HepG2 (cell line): ENCODE data around the gene BICRA. TPM values are rescaled to one million over a fixed set of nuclear protein-coding genes. Genes with fewer than 3 reads are reported as not detected.
A peak's percentile ranks its signal among the peaks of the same experiment; 100 is the strongest.

Experiments used
- GATAD2A ChIP-seq: IDR thresholded peaks from 2 replicates; pipeline ENCODE4 v1.6.1; 2016
- HCFC1 ChIP-seq: fragments of 150-350 bp; IDR thresholded peaks from 2 replicates; pipeline ENCODE4 v1.6.1; 2014; ENCODE audit warnings: low read depth, low read length
- HMG20B ChIP-seq: conservative IDR thresholded peaks from 2 replicates; pipeline ENCODE4 v1.6.1; 2016; ENCODE audit warnings: missing genetic modification reagents, missing compliant biosample characterization
- ISL2 ChIP-seq: sonication (generic); formaldehyde crosslinking; IDR thresholded peaks from 2 replicates; pipeline ENCODE4 v1.5.0; 2020; ENCODE audit warnings: missing genetic modification reagents
- KLF15 ChIP-seq: sonication (generic); formaldehyde crosslinking; IDR thresholded peaks from 2 replicates; pipeline ENCODE4 v1.8.1; 2023; ENCODE audit warnings: borderline replicate concordance, mild to moderate bottlenecking, inconsistent platforms, missing genetic modification reagents, mixed read lengths
- MLXIP ChIP-seq: sonication (generic); formaldehyde crosslinking; IDR thresholded peaks from 2 replicates; pipeline ENCODE4 v1.9.0; 2021; ENCODE audit warnings: missing genetic modification reagents, borderline replicate concordance
- SAFB2 ChIP-seq: sonication (generic); formaldehyde crosslinking; IDR thresholded peaks from 2 replicates; pipeline ENCODE4 v1.5.1; 2020; ENCODE audit warnings: missing genetic modification reagents, low read depth, mild to moderate bottlenecking, borderline replicate concordance
- STAT5B ChIP-seq: sonication (generic); formaldehyde crosslinking; IDR thresholded peaks from 2 replicates; pipeline ENCODE4 v1.4.0; 2020; ENCODE audit warnings: missing genetic modification reagents
- SYNCRIP ChIP-seq: fragments of 200-400 bp; formaldehyde crosslinking; IDR thresholded peaks from 2 replicates; pipeline ENCODE4 v1.6.1; 2018; ENCODE audit warnings: mild to moderate bottlenecking, low read depth, low read length; ENCODE audit not compliant: insufficient read depth
- ZNF335 ChIP-seq: sonication (generic); formaldehyde crosslinking; IDR thresholded peaks from 2 replicates; pipeline ENCODE4 v1.4.0; 2020; ENCODE audit warnings: missing genetic modification reagents
- ZNF556 ChIP-seq: sonication (generic); formaldehyde crosslinking; IDR thresholded peaks from 2 replicates; pipeline ENCODE4 v1.4.0; 2020; ENCODE audit warnings: mild to moderate bottlenecking, missing genetic modification reagents, borderline replicate concordance
- ZNF749 ChIP-seq: sonication (generic); formaldehyde crosslinking; IDR thresholded peaks from 2 replicates; pipeline ENCODE4 v1.8.0; 2022; ENCODE audit warnings: mild to moderate bottlenecking, missing genetic modification reagents, moderate library complexity, borderline replicate concordance
- ZNF792 ChIP-seq: IDR thresholded peaks from 2 replicates; pipeline ENCODE4 v1.6.1; 2016
- ZNF816 ChIP-seq: sonication (generic); formaldehyde crosslinking; IDR thresholded peaks from 2 replicates; pipeline ENCODE4 v1.8.0; 2022; ENCODE audit warnings: missing genetic modification reagents, mild to moderate bottlenecking, borderline replicate concordance
- ZNF83 ChIP-seq: sonication (generic); formaldehyde crosslinking; IDR thresholded peaks from 2 replicates; pipeline ENCODE4 v1.4.0; 2020; ENCODE audit warnings: missing genetic modification reagents, mild to moderate bottlenecking, borderline replicate concordance
- ZSCAN9 ChIP-seq: IDR thresholded peaks from 2 replicates; pipeline ENCODE4 v1.6.1; 2016; ENCODE audit warnings: borderline replicate concordance
- polyA plus RNA-seq, 8 experiments: library from polyadenylated mRNA; depleted of rRNA in 3 of 8; stranded (reverse) in 7 of 8; unstranded in 1 of 8; fragments of >200 nt; fragmentation: Illumina TruSeq in 4 of 8; extraction: Trizol in 4 of 8; gene quantifications; 2 replicates each; pipeline versions ENCODE4 v1.2.1 to v1.2.3, GENCODE V29; 2011 to 2016; ENCODE audit warnings: low read depth in 4 of 8, missing spikeins in 1 of 8, mixed read lengths in 1 of 8; ENCODE audit not compliant: insufficient read depth in 1 of 8
- total RNA-seq, 5 experiments: library from RNA; depleted of rRNA; stranded (reverse); fragments of >200 nt; fragmentation: Illumina TruSeq; extraction: Trizol; gene quantifications; 2 replicates each; pipeline ENCODE4 v1.2.3, GENCODE V29; 2016; ENCODE audit warnings: low read depth in 1 of 5
- TF ChIP-seq, protein P1 (sequence below): sonication (generic); formaldehyde crosslinking; IDR thresholded peaks from 2 replicates; pipeline ENCODE4 v1.4.0; 2020; ENCODE audit warnings: missing genetic modification reagents, borderline replicate concordance
- TF ChIP-seq, protein P2 (sequence below): sonication (generic); formaldehyde crosslinking; IDR thresholded peaks from 2 replicates; pipeline ENCODE4 v1.4.0; 2020; ENCODE audit warnings: low read depth, mild to moderate bottlenecking, missing genetic modification reagents
- TF ChIP-seq, protein P3 (sequence below): sonication (generic); formaldehyde crosslinking; conservative IDR thresholded peaks from 2 replicates; pipeline ENCODE4 v1.4.0; 2020; ENCODE audit warnings: missing genetic modification reagents

Gene BICRA
- total and polyA plus RNA-seq, 2 of the 13 experiments (the other 11 are each of a cell fraction or from before 2014, with no cell fraction given), result 0.55 to 0.71 TPM

GRCh38 chr19:47745010-47745901 is 136.3 kb downstream of the BICRA start, which contains the start of gene NOP53 (continued):
- TF ChIP-seq, protein P1, sequence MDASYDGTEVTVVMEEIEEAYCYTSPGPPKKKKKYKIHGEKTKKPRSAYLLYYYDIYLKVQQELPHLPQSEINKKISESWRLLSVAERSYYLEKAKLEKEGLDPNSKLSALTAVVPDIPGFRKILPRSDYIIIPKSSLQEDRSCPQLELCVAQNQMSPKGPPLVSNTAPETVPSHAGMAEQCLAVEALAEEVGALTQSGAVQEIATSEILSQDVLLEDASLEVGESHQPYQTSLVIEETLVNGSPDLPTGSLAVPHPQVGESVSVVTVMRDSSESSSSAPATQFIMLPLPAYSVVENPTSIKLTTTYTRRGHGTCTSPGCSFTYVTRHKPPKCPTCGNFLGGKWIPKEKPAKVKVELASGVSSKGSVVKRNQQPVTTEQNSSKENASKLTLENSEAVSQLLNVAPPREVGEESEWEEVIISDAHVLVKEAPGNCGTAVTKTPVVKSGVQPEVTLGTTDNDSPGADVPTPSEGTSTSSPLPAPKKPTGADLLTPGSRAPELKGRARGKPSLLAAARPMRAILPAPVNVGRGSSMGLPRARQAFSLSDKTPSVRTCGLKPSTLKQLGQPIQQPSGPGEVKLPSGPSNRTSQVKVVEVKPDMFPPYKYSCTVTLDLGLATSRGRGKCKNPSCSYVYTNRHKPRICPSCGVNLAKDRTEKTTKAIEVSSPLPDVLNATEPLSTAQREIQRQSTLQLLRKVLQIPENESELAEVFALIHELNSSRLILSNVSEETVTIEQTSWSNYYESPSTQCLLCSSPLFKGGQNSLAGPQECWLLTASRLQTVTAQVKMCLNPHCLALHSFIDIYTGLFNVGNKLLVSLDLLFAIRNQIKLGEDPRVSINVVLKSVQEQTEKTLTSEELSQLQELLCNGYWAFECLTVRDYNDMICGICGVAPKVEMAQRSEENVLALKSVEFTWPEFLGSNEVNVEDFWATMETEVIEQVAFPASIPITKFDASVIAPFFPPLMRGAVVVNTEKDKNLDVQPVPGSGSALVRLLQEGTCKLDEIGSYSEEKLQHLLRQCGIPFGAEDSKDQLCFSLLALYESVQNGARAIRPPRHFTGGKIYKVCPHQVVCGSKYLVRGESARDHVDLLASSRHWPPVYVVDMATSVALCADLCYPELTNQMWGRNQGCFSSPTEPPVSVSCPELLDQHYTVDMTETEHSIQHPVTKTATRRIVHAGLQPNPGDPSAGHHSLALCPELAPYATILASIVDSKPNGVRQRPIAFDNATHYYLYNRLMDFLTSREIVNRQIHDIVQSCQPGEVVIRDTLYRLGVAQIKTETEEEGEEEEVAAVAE (CRISPR knock-in tag), result peak; percentile 76
- TF ChIP-seq ZNF749 (CRISPR knock-in tag) (no peak), MLXIP (no peak), ZNF816 (CRISPR knock-in tag) (0 out of 2 replicates have a peak, but pooled peaks have one; percentile 59), GATAD2A (CRISPR knock-in tag) (peak; percentile 28; the same call in 1 of the 2 replicates), SAFB2 (no peak), KLF15 (no peak), ZNF792 (0 out of 2 replicates have a peak, but pooled peaks have one; percentile 32), STAT5B (CRISPR knock-in tag) (no peak), ZNF335 (peak; percentile 76), ZNF83 (CRISPR knock-in tag) (no peak), HCFC1 (peak; percentile 89), ISL2 (0 out of 2 replicates have a peak, but pooled peaks have one; percentile 56), SYNCRIP (no peak), HMG20B (CRISPR knock-in tag) (no peak), ZNF556 (no peak; the same call in 1 of the 2 replicates), ZSCAN9 (peak; percentile 78)
- TF ChIP-seq, protein P2, sequence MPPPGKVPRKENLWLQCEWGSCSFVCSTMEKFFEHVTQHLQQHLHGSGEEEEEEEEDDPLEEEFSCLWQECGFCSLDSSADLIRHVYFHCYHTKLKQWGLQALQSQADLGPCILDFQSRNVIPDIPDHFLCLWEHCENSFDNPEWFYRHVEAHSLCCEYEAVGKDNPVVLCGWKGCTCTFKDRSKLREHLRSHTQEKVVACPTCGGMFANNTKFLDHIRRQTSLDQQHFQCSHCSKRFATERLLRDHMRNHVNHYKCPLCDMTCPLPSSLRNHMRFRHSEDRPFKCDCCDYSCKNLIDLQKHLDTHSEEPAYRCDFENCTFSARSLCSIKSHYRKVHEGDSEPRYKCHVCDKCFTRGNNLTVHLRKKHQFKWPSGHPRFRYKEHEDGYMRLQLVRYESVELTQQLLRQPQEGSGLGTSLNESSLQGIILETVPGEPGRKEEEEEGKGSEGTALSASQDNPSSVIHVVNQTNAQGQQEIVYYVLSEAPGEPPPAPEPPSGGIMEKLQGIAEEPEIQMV, result no peak
- TF ChIP-seq, protein P3, sequence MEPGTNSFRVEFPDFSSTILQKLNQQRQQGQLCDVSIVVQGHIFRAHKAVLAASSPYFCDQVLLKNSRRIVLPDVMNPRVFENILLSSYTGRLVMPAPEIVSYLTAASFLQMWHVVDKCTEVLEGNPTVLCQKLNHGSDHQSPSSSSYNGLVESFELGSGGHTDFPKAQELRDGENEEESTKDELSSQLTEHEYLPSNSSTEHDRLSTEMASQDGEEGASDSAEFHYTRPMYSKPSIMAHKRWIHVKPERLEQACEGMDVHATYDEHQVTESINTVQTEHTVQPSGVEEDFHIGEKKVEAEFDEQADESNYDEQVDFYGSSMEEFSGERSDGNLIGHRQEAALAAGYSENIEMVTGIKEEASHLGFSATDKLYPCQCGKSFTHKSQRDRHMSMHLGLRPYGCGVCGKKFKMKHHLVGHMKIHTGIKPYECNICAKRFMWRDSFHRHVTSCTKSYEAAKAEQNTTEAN (CRISPR knock-in tag), result 0 out of 2 replicates have a peak, but pooled peaks have one; percentile 30
